Non-pigmented ciliary epithelial cell (primary cell): ENCODE results near the gene PYY.
"Not testable (repeated sequence)": the region's sequence is repeated elsewhere in the genome, so short reads cannot be mapped to it uniquely, and the experiment has no call there.

Experiments used
- DNase-seq: peaks from one replicate; pipeline ENCODE4 v3.0.0-alpha.2; 2010; ENCODE audit warnings: low read depth

Gene PYY

GRCh38 chr17:43978078-43978477 is 24.3 kb upstream of the PYY start:
- DNase-seq: no peak

DNA sequence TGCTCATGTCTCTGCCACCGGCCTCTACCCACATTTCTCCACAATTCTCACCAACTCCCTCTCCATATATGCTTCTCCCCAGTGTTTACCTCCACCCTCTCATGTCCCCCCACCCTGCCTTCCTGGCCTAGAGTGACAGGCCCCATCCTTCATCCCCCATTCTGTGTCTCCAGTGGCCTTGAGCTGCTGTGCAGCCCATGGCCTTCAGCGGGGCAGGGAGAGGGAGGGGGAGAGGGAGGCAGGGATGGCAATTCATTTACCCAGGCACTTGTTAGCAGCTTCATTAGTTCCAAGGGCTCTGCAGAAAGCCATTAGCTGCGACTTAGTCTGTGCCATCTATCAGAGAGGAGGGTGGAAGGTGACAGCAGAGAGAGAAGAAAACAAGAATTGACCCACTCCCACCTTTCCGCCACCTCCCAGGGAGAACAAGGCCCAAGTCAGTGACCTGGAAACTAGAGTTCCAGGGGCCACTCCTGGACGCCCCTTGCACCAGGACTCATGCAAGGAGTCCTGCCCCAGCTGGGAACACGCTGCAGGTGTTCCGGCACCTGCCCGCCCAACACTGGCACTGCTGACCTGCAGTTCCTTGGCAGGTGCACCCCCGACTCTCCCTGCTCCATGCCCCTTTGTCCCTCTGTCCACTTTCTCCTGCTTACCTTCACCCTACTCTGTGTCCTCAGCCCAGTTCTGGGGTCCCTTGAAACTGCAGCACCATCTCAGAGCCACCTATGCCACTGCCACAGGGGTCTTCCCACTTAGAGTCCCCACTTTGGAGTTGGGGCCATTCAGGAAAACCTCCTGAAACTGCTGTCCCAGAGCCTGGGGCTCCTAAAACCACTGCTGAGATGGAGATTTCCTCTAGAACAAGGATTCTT is 23.5 kb upstream of the PYY start:
- no peak for DNase-seq

GRCh38 chr17:43975898-43976297 is 22.2 kb upstream of the PYY start:
- DNase-seq: no peak

DNA sequence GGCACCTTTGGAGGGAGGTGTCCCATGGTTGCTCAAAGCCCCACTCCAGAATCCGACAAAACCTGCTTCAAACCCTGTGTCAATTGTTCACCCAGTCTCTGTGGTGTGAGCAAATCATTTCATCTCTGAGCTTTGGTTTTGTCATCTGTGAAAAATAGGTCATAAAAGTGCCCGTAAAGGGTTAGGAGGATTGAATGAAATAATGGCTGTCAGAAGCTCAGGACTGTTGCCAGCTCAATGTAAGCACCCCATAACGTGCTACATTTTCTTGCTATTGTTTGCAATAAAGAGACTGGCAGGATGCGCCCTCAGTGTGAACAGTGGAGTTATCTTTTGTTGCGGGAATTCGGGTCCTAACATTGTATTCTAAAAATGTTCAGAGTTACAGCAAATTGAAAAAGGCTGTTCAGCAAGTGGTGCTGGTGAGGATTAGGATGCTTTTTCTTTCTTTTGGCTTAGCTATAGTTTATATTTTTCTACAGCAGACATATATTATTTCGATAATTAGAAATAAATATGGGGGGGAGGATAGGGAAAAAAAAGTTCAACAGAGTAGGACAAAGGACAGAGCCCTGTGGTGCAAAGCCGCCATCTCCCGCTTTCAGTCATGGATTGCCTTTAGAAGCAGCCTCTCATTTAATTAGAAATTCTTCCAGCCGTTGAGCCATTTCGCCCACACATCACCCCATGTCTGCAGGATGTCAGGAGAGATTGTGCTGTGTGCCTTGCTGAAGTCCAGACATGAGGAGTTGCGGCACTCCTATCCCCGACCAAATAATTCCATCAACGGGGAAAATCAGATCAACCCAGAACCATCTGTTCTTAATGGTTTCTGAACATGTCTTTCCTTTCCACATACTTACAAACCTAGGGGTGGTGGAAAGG is 20.9 kb upstream of the PYY start:
- DNase-seq: no peak

DNA sequence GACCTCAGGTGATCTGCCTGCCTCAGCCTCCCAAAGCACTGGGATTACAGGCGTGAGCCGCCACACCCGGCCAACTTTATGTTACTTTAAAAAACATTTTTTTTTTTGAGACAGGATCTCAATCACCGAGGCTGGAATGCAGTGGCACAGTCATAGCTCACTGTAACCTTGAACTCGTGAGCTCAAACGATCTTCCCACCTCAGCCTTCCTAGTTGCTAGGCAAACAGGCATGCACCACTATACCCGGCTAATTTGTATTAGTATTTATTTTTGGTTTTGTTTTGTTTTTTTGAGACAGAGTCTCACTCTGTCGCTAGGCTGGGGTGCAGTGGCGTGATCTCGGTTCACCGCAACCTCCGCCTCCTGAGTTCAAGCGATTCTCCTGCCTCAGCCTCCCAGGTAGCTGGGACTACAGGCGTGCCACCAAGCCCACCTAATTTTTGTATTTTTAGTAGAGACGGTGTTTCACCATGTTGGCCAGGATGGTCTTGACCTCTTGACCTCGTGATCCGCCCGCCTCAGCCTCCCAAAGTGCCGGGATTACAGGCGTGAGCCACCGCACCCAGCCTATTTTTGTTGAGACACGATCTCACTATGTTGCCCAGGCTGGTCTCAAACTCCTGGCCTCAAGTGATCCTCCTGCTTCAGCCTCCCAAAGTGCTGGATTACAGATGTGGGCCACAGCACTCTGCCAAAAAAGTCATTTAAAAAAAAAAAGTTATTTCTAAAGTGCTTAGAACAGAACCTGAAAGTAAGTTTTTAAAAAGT is 18.9 kb upstream of the PYY start:
- not testable (repeated sequence) for DNase-seq

GRCh38 chr17:43971436-43971835 is 17.7 kb upstream of the PYY start:
- DNase-seq: not testable (repeated sequence)

DNA sequence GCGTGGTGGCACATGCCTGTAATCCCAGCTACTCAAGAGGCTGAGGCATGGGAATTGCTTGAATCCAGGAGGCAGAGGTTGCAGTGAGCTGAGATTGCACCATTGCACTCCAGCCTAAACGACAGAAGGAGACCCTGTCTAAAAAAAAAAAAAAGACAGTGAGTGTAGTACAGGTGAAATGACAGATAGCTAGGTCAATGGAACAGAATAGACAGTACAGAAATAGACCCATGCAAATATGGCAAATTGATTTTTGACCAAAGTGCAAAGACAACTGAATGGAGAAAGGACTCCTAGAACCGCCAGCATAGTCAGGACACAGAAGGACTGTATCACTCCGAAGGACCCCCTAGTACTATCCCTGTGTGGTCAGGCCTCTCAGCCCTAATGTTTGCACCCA is 16.6 kb upstream of the PYY start:
- DNase-seq: no peak

DNA sequence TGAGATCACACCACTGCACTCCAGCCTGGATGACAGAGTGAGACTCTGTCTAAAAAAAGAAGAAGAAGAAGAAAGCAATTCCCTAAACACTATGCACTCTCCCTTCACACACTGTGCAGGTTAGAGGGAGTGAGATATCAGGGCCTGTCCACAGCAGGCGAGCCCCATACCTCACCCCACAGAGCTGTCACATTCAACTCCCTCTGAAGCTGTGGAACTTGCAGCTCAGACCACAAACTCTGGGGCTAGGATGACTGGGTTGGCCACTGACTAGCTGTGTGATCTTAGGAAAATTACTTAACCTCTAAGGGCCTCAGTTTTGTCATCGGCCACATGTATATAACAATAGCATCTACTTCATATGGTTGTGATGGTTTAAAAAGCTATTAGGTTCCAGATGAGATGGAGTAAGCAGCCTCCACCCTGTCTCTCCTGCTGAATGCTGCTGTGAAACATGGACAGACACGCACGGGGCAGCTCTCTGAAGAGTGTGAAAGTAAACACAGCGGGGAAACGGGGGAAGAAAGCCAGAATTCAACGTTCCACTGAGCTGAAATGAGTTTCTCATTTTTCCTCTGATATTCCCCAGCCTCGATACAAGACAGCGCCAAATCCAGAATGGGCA is 13.6 kb upstream of the PYY start:
- no peak for DNase-seq

GRCh38 chr17:43966276-43966675 is 12.5 kb upstream of the PYY start:
- DNase-seq: no peak

DNA sequence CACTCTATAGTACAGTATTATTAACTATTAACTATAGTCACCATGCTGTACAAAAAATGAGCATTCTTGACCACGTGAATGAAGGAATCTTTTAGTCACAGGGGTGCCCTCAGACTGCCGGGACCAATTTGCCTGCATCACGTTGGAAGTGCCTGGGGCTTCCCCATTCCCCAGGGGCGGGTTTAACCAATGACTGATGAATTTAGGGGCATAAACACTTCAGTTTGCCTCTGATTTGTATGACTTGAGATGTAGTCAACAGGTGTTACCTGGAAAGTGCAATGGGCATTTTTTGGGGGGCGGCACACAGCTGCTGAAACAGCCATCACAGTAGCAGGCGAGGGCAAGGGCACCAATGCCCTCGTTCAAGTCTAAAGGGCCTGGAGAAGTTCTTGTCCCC is 8.7 kb upstream of the PYY start:
- DNase-seq: no peak

DNA sequence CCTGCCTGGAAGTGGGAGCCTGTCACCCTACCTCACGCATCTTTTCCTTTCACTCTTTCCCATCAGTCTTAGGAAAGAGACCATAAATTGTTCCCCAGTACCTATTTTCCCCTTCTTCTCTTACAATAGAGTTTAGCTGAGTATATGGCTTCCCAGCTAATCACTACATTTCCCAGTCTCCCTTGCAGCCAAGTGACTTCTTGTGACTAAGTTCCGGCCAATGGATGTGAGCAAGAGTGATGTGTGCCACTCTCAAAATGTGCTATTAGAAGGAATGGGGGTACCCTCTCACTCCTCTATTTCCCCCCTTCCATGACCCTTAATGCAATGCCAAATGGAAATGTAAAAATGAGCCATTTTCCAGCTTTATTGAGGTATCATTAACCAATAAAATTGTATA is 8.2 kb upstream of the PYY start:
- DNase-seq: no peak

DNA sequence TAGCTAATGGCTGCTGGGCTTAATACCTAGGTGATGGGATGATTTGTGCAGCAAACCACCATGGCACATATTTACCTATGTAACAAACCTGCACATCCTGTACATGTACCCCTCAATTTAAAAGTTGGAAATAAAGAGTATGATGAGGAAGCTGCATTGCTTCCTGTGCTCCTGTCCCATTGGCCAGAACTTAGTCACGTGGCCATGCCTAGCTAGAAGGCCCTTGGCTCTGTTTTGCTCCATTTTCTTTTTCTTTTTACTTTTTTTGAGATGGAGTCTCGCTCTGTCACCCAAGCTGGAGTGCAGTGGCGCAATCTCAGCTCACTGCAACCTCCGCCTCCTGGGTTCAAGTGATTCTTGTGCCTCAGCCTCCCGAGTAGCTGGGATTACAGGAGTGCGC is 7.6 kb upstream of the PYY start:
- DNase-seq: not testable (repeated sequence)

DNA sequence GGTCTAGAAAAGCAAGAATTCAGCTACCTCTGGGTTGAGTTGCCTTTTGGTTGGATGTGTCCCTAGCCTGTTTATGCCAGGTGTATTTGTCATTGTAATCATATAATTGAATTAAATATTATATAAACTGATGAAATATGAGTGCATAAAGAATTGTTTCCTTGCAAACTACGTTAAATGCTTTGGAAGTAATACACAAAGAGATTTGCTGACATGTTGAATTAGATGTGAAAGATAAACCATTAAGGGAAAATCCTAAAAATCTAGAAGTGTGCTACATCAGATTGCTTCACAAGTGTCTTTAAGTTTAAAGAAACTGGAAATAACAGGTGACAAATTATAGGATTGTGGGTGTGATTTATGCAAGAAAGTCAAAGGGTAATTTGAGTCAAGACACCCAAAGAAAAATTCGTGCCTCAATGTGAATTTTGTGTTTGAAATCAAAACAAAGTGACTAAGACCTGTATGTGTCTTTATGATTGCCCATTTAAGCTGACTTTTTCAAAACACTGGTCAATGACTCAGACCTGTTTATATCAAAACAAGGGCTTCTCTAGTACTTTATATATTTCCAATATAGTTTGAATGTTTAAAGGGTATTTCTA is 5.1 kb upstream of the PYY start:
- no peak for DNase-seq

DNA sequence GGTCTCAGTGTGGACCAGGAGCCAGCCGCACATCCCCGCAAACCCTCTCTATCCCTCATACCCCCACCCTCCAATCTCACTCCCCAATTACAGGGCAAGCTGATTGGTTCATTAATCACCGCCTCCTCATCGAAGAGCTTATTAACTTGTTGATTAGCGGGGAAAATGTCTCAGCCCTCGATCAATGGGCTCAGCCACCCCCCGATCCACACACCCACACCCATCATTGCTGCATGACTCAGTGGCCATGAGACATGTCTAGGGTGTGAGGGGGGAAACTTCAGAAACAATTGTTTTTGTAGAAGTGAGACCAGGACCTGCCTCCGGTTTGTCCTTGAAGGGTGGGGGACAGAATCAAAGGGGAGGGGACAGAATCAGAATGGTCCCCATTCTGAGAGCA is 2.5 kb upstream of the PYY start:
- no peak for DNase-seq

DNA sequence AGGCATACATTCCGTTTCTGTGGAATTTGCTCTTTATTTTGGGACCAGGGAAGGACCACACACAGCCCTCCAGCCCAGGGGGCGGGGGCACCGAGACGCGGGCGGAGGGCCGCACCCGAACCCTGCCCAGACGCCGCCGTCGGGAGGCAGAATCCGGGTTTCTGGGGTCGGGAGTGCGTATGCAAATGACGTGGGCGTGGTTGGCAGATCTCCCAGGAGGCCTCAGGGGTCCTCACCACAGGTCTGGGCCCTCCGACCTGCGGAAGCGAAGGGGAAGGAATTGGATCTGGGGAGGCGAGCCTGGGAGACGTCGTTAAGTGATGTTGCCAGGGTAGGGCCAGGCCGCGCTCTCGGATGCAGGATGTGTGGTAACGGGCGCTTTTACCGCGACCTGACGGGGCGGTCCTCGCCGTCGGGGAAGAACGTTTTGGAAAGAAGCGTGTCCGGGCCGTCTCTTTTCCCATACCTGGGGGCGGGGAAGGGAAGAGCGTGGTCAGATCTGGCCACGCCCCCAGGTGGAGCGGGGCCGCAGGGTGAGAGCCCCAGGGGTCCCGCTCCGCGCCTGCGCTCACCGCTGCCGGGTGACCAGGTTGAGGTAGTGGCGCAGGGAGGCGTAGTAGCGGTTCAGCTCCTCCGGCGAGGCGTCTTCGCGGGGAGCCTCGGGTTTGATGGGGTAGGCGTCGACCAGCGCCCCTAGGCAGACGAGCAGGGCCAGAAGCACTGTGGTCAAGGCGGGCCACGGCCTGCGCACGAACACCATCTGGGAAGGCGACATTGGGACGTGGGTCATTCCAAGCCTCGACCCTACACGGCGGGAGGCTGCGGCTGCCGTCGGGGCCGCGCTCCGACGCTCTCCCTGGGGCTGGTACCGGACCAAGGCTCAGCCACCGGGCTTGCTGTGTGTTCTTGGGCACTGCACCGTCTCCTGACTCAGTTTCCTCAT is 745 bp downstream of the PYY start:
- no peak for DNase-seq

- DNase-seq: no peak
Measured at GRCh38 chr17:43952351-43952723, 1.4 kb downstream of the PYY start.

DNA sequence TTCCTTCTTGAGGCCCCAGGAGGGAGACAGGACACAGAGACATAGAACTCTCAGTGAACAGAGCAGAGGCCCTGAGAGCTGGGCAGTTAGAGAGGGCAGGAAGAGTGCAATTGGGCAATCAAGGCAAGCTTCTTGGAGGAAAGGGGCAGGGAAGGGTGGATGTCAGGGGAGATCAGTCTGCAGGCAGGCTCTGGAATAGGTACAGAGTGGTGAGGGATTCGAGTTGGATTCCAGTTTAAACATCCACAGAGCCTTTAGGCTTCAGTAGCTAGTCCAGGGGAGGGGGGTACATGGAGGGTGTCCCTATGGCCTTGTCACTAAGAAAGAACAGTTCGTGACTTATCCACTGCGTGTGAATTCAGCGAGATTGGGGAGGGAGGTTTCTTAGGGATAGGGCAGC is 2.0 kb downstream of the PYY start:
- DNase-seq: no peak

DNA sequence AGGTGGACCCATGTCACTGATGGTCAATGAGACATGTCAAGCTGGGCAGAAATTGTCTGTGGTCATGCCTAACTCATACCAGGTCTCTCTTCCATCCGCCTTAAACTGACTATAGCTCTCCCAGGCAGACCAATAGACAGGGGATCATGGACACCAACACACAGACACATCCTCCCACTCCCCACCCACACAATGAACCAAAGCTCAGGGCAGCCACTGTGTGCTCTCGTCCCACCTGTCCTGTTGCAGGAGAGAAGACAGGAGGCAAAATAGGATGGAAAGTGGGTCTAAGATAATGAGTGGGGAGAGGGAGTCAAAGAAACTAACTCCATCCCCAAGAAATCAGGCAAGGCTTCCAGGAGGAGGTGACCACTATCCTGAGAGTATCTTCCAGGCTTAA is 3.2 kb downstream of the PYY start:
- DNase-seq: no peak

GRCh38 chr17:43949781-43950180 is 4.0 kb downstream of the PYY start:
- DNase-seq: no peak

- DNase-seq: no peak
Measured at GRCh38 chr17:43946781-43947180, 7.0 kb downstream of the PYY start.
